Measurements from ENCODE around the gene PCDHA11.

PCDHA11 gene

GRCh38 chr5:140857177-140857986 is 11.4 kb upstream of the PCDHA11 start:
- Histone ChIP-seq H3K27ac (ENCODE audit: low read length) (no peak overlapping the region), H3K4me2 (ENCODE audit: low read length) (no peak overlapping the region)

GRCh38 chr5:140857987-140858240 is 10.8 kb upstream of the PCDHA11 start:
- no peaks in the 10 kb centered on the region for H3K4me1 ChIP-seq (ENCODE audit: low read length)
- no peak for TF ChIP-seq EZH2phosphoT487 (IDR thresholded peaks at IDR 0.05; ENCODE audit: low read depth)
- TF ChIP-seq CTCF (IDR thresholded peaks at IDR 0.05; ENCODE audit: low read depth, low read length): no peak

More at GRCh38 chr5:140857177-140857986, 11.4 kb upstream of the PCDHA11 start:
- Histone ChIP-seq H2AFZ (ENCODE audit: low read depth, low read length) (no peak overlapping the region), H3K79me2 (ENCODE audit: low read length) (no peaks in the 10 kb centered on the region), H3K27me3 (ENCODE audit: low read depth, low read length) (no peaks in the 10 kb centered on the region), H3K9ac (ENCODE audit: low read length) (no peak overlapping the region), H3K9me3 (ENCODE audit: insufficient read depth, low read length) (no peaks in the 10 kb centered on the region), H3K4me1 (ENCODE audit: low read length) (no peaks in the 10 kb centered on the region), H3K4me3 (ENCODE audit: low read length) (no peak overlapping the region), H3K36me3 (replicated peaks; ENCODE audit: low read depth, low read length) (no peaks in the 10 kb centered on the region), H4K20me1 (ENCODE audit: insufficient read depth, low read length) (no peaks in the 10 kb centered on the region)
- TF ChIP-seq CTCF (IDR thresholded peaks at IDR 0.05; ENCODE audit: low read depth, low read length) (no peak), EZH2phosphoT487 (IDR thresholded peaks at IDR 0.05; ENCODE audit: low read depth) (no peak)

GRCh38 chr5:140862441-140863295 is 6.1 kb upstream of the PCDHA11 start:
- no peak overlapping the region for H3K9ac ChIP-seq (ENCODE audit: low read length)
- no peak for TF ChIP-seq EZH2phosphoT487 (IDR thresholded peaks at IDR 0.05; ENCODE audit: low read depth)
- no peak for TF ChIP-seq CTCF (IDR thresholded peaks at IDR 0.05; ENCODE audit: low read depth, low read length)
- no peaks in the 10 kb centered on the region for H3K27me3 ChIP-seq (ENCODE audit: low read depth, low read length)
- no peaks in the 10 kb centered on the region for H3K9me3 ChIP-seq (ENCODE audit: insufficient read depth, low read length)
- H3K4me1 ChIP-seq (ENCODE audit: low read length): no peaks in the 10 kb centered on the region
- no peak overlapping the region for H3K4me2 ChIP-seq (ENCODE audit: low read length)
- no peak overlapping the region for H3K4me3 ChIP-seq (ENCODE audit: low read length)
- no peaks in the 10 kb centered on the region for H3K79me2 ChIP-seq (ENCODE audit: low read length)
- no peak overlapping the region for H2AFZ ChIP-seq (ENCODE audit: low read depth, low read length)
- no peak overlapping the region for H3K27ac ChIP-seq (ENCODE audit: low read length)
- no peaks in the 10 kb centered on the region for H3K36me3 ChIP-seq (replicated peaks; ENCODE audit: low read depth, low read length)
- H4K20me1 ChIP-seq (ENCODE audit: insufficient read depth, low read length): no peaks in the 10 kb centered on the region

More at GRCh38 chr5:140857987-140858240, 10.8 kb upstream of the PCDHA11 start:
- Histone ChIP-seq H3K4me2 (ENCODE audit: low read length) (no peak overlapping the region), H2AFZ (ENCODE audit: low read depth, low read length) (no peak overlapping the region), H4K20me1 (ENCODE audit: insufficient read depth, low read length) (no peaks in the 10 kb centered on the region), H3K9me3 (ENCODE audit: insufficient read depth, low read length) (no peaks in the 10 kb centered on the region), H3K27me3 (ENCODE audit: low read depth, low read length) (no peaks in the 10 kb centered on the region), H3K36me3 (replicated peaks; ENCODE audit: low read depth, low read length) (no peaks in the 10 kb centered on the region), H3K27ac (ENCODE audit: low read length) (no peak overlapping the region), H3K4me3 (ENCODE audit: low read length) (no peak overlapping the region), H3K79me2 (ENCODE audit: low read length) (no peaks in the 10 kb centered on the region), H3K9ac (ENCODE audit: low read length) (no peak overlapping the region)

GRCh38 chr5:140869555-140869886 is 764 bp downstream of the PCDHA11 start:
- Histone ChIP-seq H3K36me3 (replicated peaks; ENCODE audit: low read depth, low read length) (no peaks in the 10 kb centered on the region), H3K4me2 (ENCODE audit: low read length) (no peak overlapping the region), H3K27ac (ENCODE audit: low read length) (no peak overlapping the region), H3K9me3 (ENCODE audit: insufficient read depth, low read length) (no peaks in the 10 kb centered on the region), H3K4me3 (ENCODE audit: low read length) (no peak overlapping the region), H3K27me3 (ENCODE audit: low read depth, low read length) (no peaks in the 10 kb centered on the region), H4K20me1 (ENCODE audit: insufficient read depth, low read length) (no peaks in the 10 kb centered on the region), H2AFZ (ENCODE audit: low read depth, low read length) (no peak overlapping the region), H3K4me1 (ENCODE audit: low read length) (no peaks in the 10 kb centered on the region), H3K79me2 (ENCODE audit: low read length) (no peaks in the 10 kb centered on the region), H3K9ac (ENCODE audit: low read length) (no peak overlapping the region)
- TF ChIP-seq CTCF (IDR thresholded peaks at IDR 0.05; ENCODE audit: low read depth, low read length) (no peak), EZH2phosphoT487 (IDR thresholded peaks at IDR 0.05; ENCODE audit: low read depth) (no peak)

All from OCI-LY3 (cell line).